GM12872 (cell line): ENCODE results near the gene AMHR2.

ENCODE experiments used
- CTCF ChIP-seq: IDR thresholded peaks from 3 replicates; pipeline ENCODE4 v1.5.1; 2011; ENCODE audit warnings: low read depth, mild to moderate bottlenecking, low read length, moderate library complexity; ENCODE audit not compliant: insufficient read depth

The AMHR2 gene

GRCh38 chr12:53451661-53452158 is 28.1 kb downstream of the AMHR2 start, which contains the start of gene PCBP2:
Gene PCBP2 (plus strand): TSS chr12:53452102. CDS start chr12:53454801, 2,699 bp downstream.
- peak; percentile 87 for TF ChIP-seq CTCF

- peak; percentile 36; the same call in 1 of the 3 replicates for TF ChIP-seq CTCF
These were observed 28.8 kb downstream of the AMHR2 start for GRCh38 chr12:53452159-53453077.

GRCh38 chr12:53453953-53454640 is 30.4 kb downstream of the AMHR2 start:
- TF ChIP-seq CTCF: no peak

- no peak for TF ChIP-seq CTCF
These were observed 31.1 kb downstream of the AMHR2 start for GRCh38 chr12:53454707-53455106.

- TF ChIP-seq CTCF: no peak
These were observed 33.2 kb downstream of the AMHR2 start for GRCh38 chr12:53456654-53457366.

GRCh38 chr12:53459097-53459496 is 35.4 kb downstream of the AMHR2 start:
- TF ChIP-seq CTCF: no peak

- no peak for TF ChIP-seq CTCF
These were observed 37.4 kb downstream of the AMHR2 start for GRCh38 chr12:53461059-53461458.
